Endothelial cell of umbilical vein (primary cell): ENCODE data around the gene VSIG10. TPM values are rescaled to one million over a fixed set of nuclear protein-coding genes. Genes with fewer than 3 reads are reported as not detected.

ENCODE experiments used
- BruUV-seq: library from RNA; stranded (reverse); fragments of 400-500 nt; replicated peaks from 2 replicates; lab custom pipeline; 2021; lab: Mats Ljungman, UMichigan
- CTCF ChIA-PET: fragments of 300-600, 350-600 bp; sonication (Branson Sonifier 250); formaldehyde crosslinking; loops from one replicate; lab custom pipeline; 2021; ENCODE audit warnings: antibody characterized with exemption, inconsistent platforms; lab: Charles Lee
- POLR2A ChIA-PET: fragments of 300-600, 350-600 bp; sonication (Branson Sonifier 250); formaldehyde crosslinking; loops from one replicate; lab custom pipeline; 2021; ENCODE audit warnings: antibody characterized with exemption, inconsistent platforms; lab: Charles Lee
- DNase-seq: peaks from one replicate; pipeline ENCODE4 v3.0.0-alpha.2; 2011; ENCODE audit warnings: low read depth, low spot score
- FAIRE-seq: peaks from 2 replicates; lab custom pipeline; 2011; peaks lifted over from hg19 to GRCh38; lab: Jason Lieb, UNC
- H2AFZ ChIP-seq: 2 replicates; pipeline ENCODE4 v1.6.0; 2012; ENCODE audit warnings: low read depth, low read length, control low read depth, inconsistent platforms
- H3K27ac ChIP-seq: 2 replicates; pipeline ENCODE4 v1.5.1; 2011; ENCODE audit warnings: low read depth, mild to moderate bottlenecking, control low read depth, low read length, moderate library complexity; ENCODE audit not compliant: insufficient read depth
- H3K27me3 ChIP-seq, 2 experiments: 2 replicates each; pipeline versions ENCODE4 v1.6.0 to v1.6.1; 2011; ENCODE audit warnings: low read length in 2 of 2, mixed read lengths in 1 of 2; ENCODE audit not compliant: control insufficient read depth in 2 of 2, insufficient read depth in 2 of 2
- H3K36me3 ChIP-seq, 2 experiments: 2 replicates in 1 of 2; 3 replicates in 1 of 2; pipeline ENCODE4 v1.5.1; 2011; ENCODE audit warnings: low read length in 2 of 2, mild to moderate bottlenecking in 1 of 2, moderate library complexity in 1 of 2; ENCODE audit not compliant: control insufficient read depth in 2 of 2, insufficient read depth in 2 of 2; ENCODE audit errors: extremely low read depth in 1 of 2
- H3K4me1 ChIP-seq: 3 replicates; pipeline ENCODE4 v1.5.1; 2011; ENCODE audit warnings: mild to moderate bottlenecking, low read length; ENCODE audit not compliant: control insufficient read depth, insufficient read depth; ENCODE audit errors: extremely low read depth
- H3K4me2 ChIP-seq: 2 replicates; pipeline ENCODE4 v1.6.1; 2011; ENCODE audit warnings: low read length, control low read depth, mixed read lengths; ENCODE audit not compliant: insufficient read depth
- H3K4me3 ChIP-seq, 3 experiments: fragments of 200-600 bp in 1 of 3; sonication (generic), shearing (Covaris generic) in 1 of 3; replicated peaks in 1 of 3; 2 replicates each; pipeline ENCODE4 v1.5.1; 2011 to 2016; ENCODE audit warnings: control low read depth in 3 of 3, low read length in 3 of 3, mild to moderate bottlenecking in 2 of 3, inconsistent platforms in 1 of 3, low read depth in 1 of 3, moderate library complexity in 1 of 3; ENCODE audit not compliant: insufficient read depth in 1 of 3
- H3K79me2 ChIP-seq: 2 replicates; pipeline ENCODE4 v1.6.0; 2012; ENCODE audit warnings: low read length, inconsistent platforms; ENCODE audit not compliant: control insufficient read depth, insufficient read depth
- H3K9ac ChIP-seq: replicated peaks from 2 replicates; pipeline ENCODE3; 2011; ENCODE audit warnings: low read length, control low read depth; ENCODE audit not compliant: insufficient read depth; ENCODE audit errors: extremely low read depth
- H3K9me1 ChIP-seq: replicated peaks from 3 replicates; pipeline ENCODE4 v1.6.0; 2011; ENCODE audit warnings: mild to moderate bottlenecking, low read length; ENCODE audit not compliant: control insufficient read depth, insufficient read depth; ENCODE audit errors: extremely low read depth
- H3K9me3 ChIP-seq: replicated peaks from 2 replicates; pipeline ENCODE4 v1.5.1; 2012; ENCODE audit warnings: low read length, inconsistent platforms; ENCODE audit not compliant: control insufficient read depth, insufficient read depth
- H4K20me1 ChIP-seq: replicated peaks from 2 replicates; pipeline ENCODE3; 2011; ENCODE audit warnings: mild to moderate bottlenecking, low read length; ENCODE audit not compliant: control insufficient read depth, insufficient read depth; ENCODE audit errors: extremely low read depth
- CTCF ChIP-seq, 2 donors: IDR thresholded peaks; 1 replicate in 1 of 2; 2 replicates in 1 of 2; pipeline ENCODE4 v1.5.1; 2011; ENCODE audit warnings: low read length in 2 of 2, mild to moderate bottlenecking in 2 of 2, moderate library complexity in 2 of 2, control low read depth in 1 of 2, inconsistent platforms in 1 of 2, low read depth in 1 of 2; ENCODE audit not compliant: insufficient read depth in 1 of 2; ENCODE audit errors: extremely low read depth in 1 of 2
- EZH2 ChIP-seq: IDR thresholded peaks from 2 replicates; pipeline ENCODE4 v1.6.1; 2012; ENCODE audit warnings: borderline replicate concordance, low read depth, mild to moderate bottlenecking, moderate library complexity, low read length, inconsistent platforms; ENCODE audit not compliant: severe bottlenecking
- FOS ChIP-seq: IDR thresholded peaks from 2 replicates; pipeline ENCODE4 v1.6.1; 2011; ENCODE audit warnings: mild to moderate bottlenecking, low read length, moderate library complexity, borderline replicate concordance; ENCODE audit not compliant: insufficient read depth
- GATA2 ChIP-seq: IDR thresholded peaks from 2 replicates; pipeline ENCODE4 v1.7.0; 2011; ENCODE audit warnings: low read depth, mild to moderate bottlenecking, moderate library complexity, mixed read lengths, low read length; ENCODE audit not compliant: insufficient read length, insufficient read depth
- JUN ChIP-seq: IDR thresholded peaks from 2 replicates; pipeline ENCODE4 v1.6.1; 2011; ENCODE audit warnings: borderline replicate concordance, low read depth; ENCODE audit not compliant: insufficient read length, insufficient read depth
- MAX ChIP-seq: IDR thresholded peaks from 2 replicates; pipeline ENCODE4 v1.6.1; 2011; ENCODE audit not compliant: insufficient read depth, insufficient read length
- MYC ChIP-seq: IDR thresholded peaks from one replicate; pipeline ENCODE4 v1.6.1; 2011; ENCODE audit warnings: mild to moderate bottlenecking, low read depth, low read length
- POLR2A ChIP-seq: IDR thresholded peaks from 2 replicates; pipeline ENCODE4 v1.6.1; 2012; ENCODE audit warnings: low read depth, mild to moderate bottlenecking, control low read depth, low read length
- POLR2AphosphoS5 ChIP-seq: IDR thresholded peaks from 2 replicates; pipeline ENCODE4 v1.6.1; 2012; ENCODE audit warnings: low read depth, mild to moderate bottlenecking, control low read depth, low read length, moderate library complexity; ENCODE audit not compliant: insufficient read depth
- dilution Hi-C: fragments of 300-500 bp; cut with MboI; formaldehyde crosslinking; loops from one replicate; pipeline ENCODE4 v1.15.0; 2019; ENCODE audit warnings: low sequenced_read_pairs; ENCODE audit not compliant: extremely low pct_ligation_motif_present
- intact Hi-C: fragments of 100-400 bp; cut with micrococcal nuclease; formaldehyde crosslinking; loops from one replicate; pipeline ENCODE4 v1.10.0; 2022
- polyA plus RNA-seq, 4 experiments: library from polyadenylated mRNA; depleted of rRNA in 3 of 4; stranded (reverse) in 3 of 4; unstranded in 1 of 4; fragments of >200 nt; gene quantifications; 2 replicates each; pipeline versions ENCODE4 v1.2.1 to v1.2.3, GENCODE V29; 2011 to 2012; ENCODE audit warnings: missing spikeins in 1 of 4
- total RNA-seq: library from RNA; stranded (reverse); gene quantifications from 2 replicates; pipeline ENCODE4 v1.2.3, GENCODE V29; 2021

VSIG10 gene
- total and polyA plus RNA-seq, 2 donors (not counting 3 experiments of a cell fraction or from before 2014, with no cell fraction given): 16.3 to 38.4 TPM

GRCh38 chr12:118124333-118124874, 20.6 kb upstream of the VSIG10 start:
- Histone ChIP-seq H3K36me3 (no peaks in the 10 kb centered on the region), H3K9me1 (no peaks in the 10 kb centered on the region), H2AFZ (no peak overlapping the region), H3K79me2 (no peaks in the 10 kb centered on the region), H3K9me3 (no peaks in the 10 kb centered on the region), H3K4me3 (no peak overlapping the region), H3K9ac (no peak overlapping the region), H3K27ac (no peak overlapping the region), H4K20me1 (no peaks in the 10 kb centered on the region), H3K4me1 (no peaks in the 10 kb centered on the region), H3K27me3 (no peaks in the 10 kb centered on the region), H3K4me2 (no peak overlapping the region)
- BruUV-seq: no TSS peak
- TF ChIP-seq JUN (no peak), POLR2AphosphoS5 (no peak), POLR2A (no peak), MYC (no peak), MAX (no peak), GATA2 (no peak), FOS (no peak)
- FAIRE-seq (no peak), DNase-seq (no peak)
- intact Hi-C loops (loop anchor here (5.0 kb wide), 1 partner anchor 913 kb away; no protein-coding TSS in a partner anchor), dilution Hi-C loops (no loop called here)
- ChIA-PET POLR2A (no interaction called here), CTCF (interaction anchor here (1.1 to 1.9 kb wide), 2 partner anchors 9 to 253 kb away, joined by 5 to 6 read pairs; partner anchors contain the start of gene SUDS3)

- DNase-seq: no peak
- BruUV-seq: no TSS peak
- H3K27me3 ChIP-seq: no peaks in the 10 kb centered on the region
- no peak overlapping the region for H3K4me2 ChIP-seq
- no peaks in the 10 kb centered on the region for H3K36me3 ChIP-seq
- no peak for FAIRE-seq
- TF ChIP-seq EZH2 (no peak), FOS (no peak), POLR2AphosphoS5 (no peak), CTCF (IDR thresholded peaks at IDR 0.05; ENCODE audit: extremely low read depth in 1 of 2, insufficient read depth in 1 of 2, low read depth in 1 of 2, low read length in 2 of 2) (no peak), MAX (no peak), GATA2 (no peak), MYC (no peak), JUN (no peak), POLR2A (no peak)
- no peaks in the 10 kb centered on the region for H4K20me1 ChIP-seq
- POLR2A ChIA-PET: no interaction called here
- no peak overlapping the region for H3K27ac ChIP-seq
- no peak overlapping the region for H3K4me3 ChIP-seq
- H3K4me1 ChIP-seq: no peaks in the 10 kb centered on the region
- H3K9ac ChIP-seq: no peak overlapping the region
- no peak overlapping the region for H2AFZ ChIP-seq
- dilution Hi-C loops (no loop called here), intact Hi-C loops (loop anchor here (5.0 kb wide), 1 partner anchor 915 kb away; no protein-coding TSS in a partner anchor)
- CTCF ChIA-PET: interaction anchor here (1.3 to 4.1 kb wide), 5 partner anchors 10 to 914 kb away, joined by 4 to 60 read pairs (median 11); partner anchors contain the start of gene SUDS3
- no peaks in the 10 kb centered on the region for H3K9me3 ChIP-seq
- no peaks in the 10 kb centered on the region for H3K79me2 ChIP-seq
- H3K9me1 ChIP-seq: no peaks in the 10 kb centered on the region
Observed at GRCh38 chr12:118122264-118122663, 18.5 kb upstream of the VSIG10 start.
